K562 (cell line): ENCODE results near the gene GABRP. TPM values are rescaled to one million over a fixed set of nuclear protein-coding genes. Genes with fewer than 3 reads are reported as not detected.

Experiments
- ATAC-seq: fragments of 200-7000 bp; cut with Tn5 transposase; 3 replicates; pipeline ENCODE4 v1.9.1; 2020; ENCODE audit warnings: moderate library complexity
- BruUV-seq: library from RNA; stranded (reverse); fragments of 400-500 nt; replicated peaks from 2 replicates; lab custom pipeline; 2021; lab: Mats Ljungman, UMichigan
- CTCF ChIA-PET: fragments of 300-600 bp; formaldehyde crosslinking; extraction: SDS; loops from one replicate; lab custom pipeline; 2021; ENCODE audit warnings: low intra/inter-chr PET ratio; lab: Yijun Ruan, JAX
- POLR2A ChIA-PET: fragments of 300-600, 350-650 bp; sonication (Branson Sonifier 250); formaldehyde crosslinking; extraction: SDS; loops from one replicate; lab custom pipeline; 2021; ENCODE audit warnings: antibody characterized with exemption, inconsistent platforms; lab: Yijun Ruan, JAX
- DNase-seq, 4 experiments: peaks; one replicate each; pipeline versions ENCODE4 v3.0.0 to v3.0.0-alpha.2; 2011 to 2018; ENCODE audit warnings: low spot score in 3 of 4, mixed read lengths in 3 of 4; ENCODE audit errors: extremely low read depth in 1 of 4
- FAIRE-seq: peaks from 2 replicates; lab custom pipeline; 2011; peaks lifted over from hg19 to GRCh38; lab: Jason Lieb, UNC
- H2AFZ ChIP-seq: 2 replicates; pipeline ENCODE4 v1.6.0; 2011; ENCODE audit warnings: low read depth, low read length, control low read depth, inconsistent platforms
- H3K27ac ChIP-seq: fragments of 200-600 bp; 3 replicates; pipeline ENCODE4 v1.8.0; 2011; ENCODE audit warnings: low read depth, mild to moderate bottlenecking, control low read depth, inconsistent platforms, low read length, moderate library complexity, mixed read lengths; ENCODE audit errors: extremely low read depth
- H3K27me3 ChIP-seq, 2 experiments: fragments of 300-600 bp in 1 of 2; 2 replicates in 1 of 2; 3 replicates in 1 of 2; pipeline versions ENCODE4 v1.6.0 to v1.8.0; 2011; ENCODE audit warnings: inconsistent platforms in 2 of 2, low read length in 2 of 2, mild to moderate bottlenecking in 1 of 2, mixed read lengths in 1 of 2, moderate library complexity in 1 of 2; ENCODE audit not compliant: control insufficient read depth in 2 of 2, insufficient read depth in 2 of 2
- H3K36me3 ChIP-seq: fragments of 300-600 bp; 3 replicates; pipeline ENCODE4 v1.8.0; 2011; ENCODE audit warnings: mild to moderate bottlenecking, low read length, inconsistent platforms; ENCODE audit not compliant: control insufficient read depth, insufficient read depth
- H3K4me1 ChIP-seq, 2 experiments: fragments of 200-600 bp in 1 of 2; replicated peaks in 1 of 2; 2 replicates in 1 of 2; 3 replicates in 1 of 2; pipeline versions ENCODE4 v1.5.1 to v1.8.0; 2011; ENCODE audit warnings: inconsistent platforms in 2 of 2, low read length in 2 of 2, mild to moderate bottlenecking in 1 of 2, mixed read lengths in 1 of 2, moderate library complexity in 1 of 2; ENCODE audit not compliant: control insufficient read depth in 2 of 2, insufficient read depth in 2 of 2
- H3K4me2 ChIP-seq: 2 replicates; pipeline ENCODE4 v1.6.1; 2011; ENCODE audit warnings: low read length, control low read depth, inconsistent platforms, mixed read lengths; ENCODE audit not compliant: insufficient read depth
- H3K4me3 ChIP-seq: fragments of 200-600 bp; sonication (generic), shearing (Covaris generic); 2 replicates; pipeline ENCODE4 v1.5.1; 2016; ENCODE audit warnings: control low read depth, inconsistent platforms
- H3K79me2 ChIP-seq: fragments of 200-600 bp; 3 replicates; pipeline ENCODE4 v1.8.0; 2011; ENCODE audit warnings: low read length, inconsistent platforms; ENCODE audit not compliant: control insufficient read depth, insufficient read depth
- H3K9ac ChIP-seq, 2 experiments: 2 replicates each; pipeline versions ENCODE4 v1.6.0 to v1.6.1; 2011; ENCODE audit warnings: low read depth in 2 of 2, low read length in 2 of 2, control low read depth in 1 of 2, inconsistent platforms in 1 of 2, mild to moderate bottlenecking in 1 of 2, mixed read lengths in 1 of 2; ENCODE audit not compliant: insufficient read depth in 1 of 2
- H3K9me1 ChIP-seq: one replicate; pipeline ENCODE4 v1.6.0; 2011; ENCODE audit warnings: inconsistent platforms, mild to moderate bottlenecking, low read length, moderate library complexity; ENCODE audit not compliant: control insufficient read depth, insufficient read depth
- H3K9me3 ChIP-seq: replicated peaks from 2 replicates; pipeline ENCODE4 v1.5.1; 2011; ENCODE audit warnings: low read depth, low read length, inconsistent platforms; ENCODE audit not compliant: control insufficient read depth, insufficient read depth
- H4K20me1 ChIP-seq: replicated peaks from 2 replicates; pipeline ENCODE4 v1.6.1; 2011; ENCODE audit warnings: low read length, inconsistent platforms, mixed read lengths; ENCODE audit not compliant: control insufficient read depth, insufficient read depth
- FOSL1 ChIP-seq: fragments of 200-800 bp; sonication (Bioruptor generic); conservative IDR thresholded peaks from 2 replicates; pipeline ENCODE4 v1.6.1; 2016; ENCODE audit warnings: missing genetic modification characterization, missing compliant biosample characterization
- KHSRP ChIP-seq: fragments of 450-650 bp; IDR thresholded peaks from 2 replicates; pipeline ENCODE4 v1.6.1; 2017
- NEUROD1 ChIP-seq: fragments of 150-350 bp; IDR thresholded peaks from 2 replicates; pipeline ENCODE4 v1.6.1; 2014; ENCODE audit warnings: borderline replicate concordance, low read length, low read depth; ENCODE audit not compliant: partially characterized antibody
- NFYB ChIP-seq: IDR thresholded peaks from 2 replicates; pipeline ENCODE4 v1.6.1; 2011; ENCODE audit warnings: mild to moderate bottlenecking, moderate library complexity; ENCODE audit not compliant: insufficient read length; ENCODE audit errors: extremely low read depth
- PURB ChIP-seq: sonication (generic); formaldehyde crosslinking; IDR thresholded peaks from 2 replicates; pipeline ENCODE4 v1.9.0; 2021; ENCODE audit warnings: low read depth, mild to moderate bottlenecking, missing genetic modification reagents
- SMARCA4 ChIP-seq: fragments of 450-650 bp; IDR thresholded peaks from 2 replicates; pipeline ENCODE4 v1.6.1; 2016
- ZBTB9 ChIP-seq: fragments of 450-650 bp; formaldehyde crosslinking; IDR thresholded peaks from 2 replicates; pipeline ENCODE4 v1.4.0; 2020; ENCODE audit warnings: mild to moderate bottlenecking, moderate library complexity
- ZFP91 ChIP-seq: sonication (generic); formaldehyde crosslinking; IDR thresholded peaks from 2 replicates; pipeline ENCODE4 v1.8.0; 2022; ENCODE audit warnings: mild to moderate bottlenecking, missing genetic modification reagents
- ZNF57 ChIP-seq: fragments of 450-650 bp; formaldehyde crosslinking; IDR thresholded peaks from 2 replicates; pipeline ENCODE4 v1.4.0; 2020; ENCODE audit warnings: mild to moderate bottlenecking, moderate library complexity
- WGBS: fragments of 100-300 bp; shearing (Covaris generic); methylation state at CpG from one replicate; pipeline ENCODE4 v1.1.6; 2016; ENCODE audit warnings: low coverage, mixed read lengths; ENCODE audit not compliant: insufficient coverage; ENCODE audit errors: missing lambda C conversion rate; 5-methylcytosine and 5-hydroxymethylcytosine counted together
- in situ Hi-C: fragments of 300-500 bp; cut with MboI; formaldehyde crosslinking; loops from 4 replicates; pipeline ENCODE4 v1.15.0; 2018; ENCODE audit warnings: inconsistent platforms, mixed read lengths
- intact Hi-C: fragments of 100-400 bp; cut with micrococcal nuclease; formaldehyde crosslinking; loops from 2 replicates; pipeline ENCODE4 v1.14.2; 2022
- polyA plus RNA-seq, 8 experiments: library from polyadenylated mRNA; depleted of rRNA in 4 of 8; stranded (reverse) in 5 of 8; unstranded in 3 of 8; fragments of >200 nt; fragmentation: Nextera tagmentation in 2 of 8; fragmentation: Illumina TruSeq in 1 of 8; extraction: Ambion mirVana in 2 of 8; extraction: Trizol in 1 of 8; gene quantifications; 2 replicates each; pipeline versions ENCODE4 v1.2.1 to v1.2.3, GENCODE V29; 2011 to 2014; ENCODE audit warnings: inconsistent platforms in 1 of 8, missing spikeins in 1 of 8
- total RNA-seq, 7 experiments: library from RNA; depleted of rRNA in 6 of 7; stranded (reverse); fragments of >200 nt in 6 of 7; fragmentation: Illumina TruSeq in 2 of 7; extraction: Trizol in 2 of 7; gene quantifications; 2 replicates each; pipeline versions ENCODE4 v1.2.1 to v1.2.3, GENCODE V29; 2011 to 2021; ENCODE audit warnings: low replicate concordance in 1 of 7
- TF ChIP-seq, protein P1 (sequence below): fragments of 450-650 bp; IDR thresholded peaks from 2 replicates; pipeline ENCODE4 v1.6.1; 2017; ENCODE audit warnings: mild to moderate bottlenecking, moderate library complexity
- TF ChIP-seq, protein P2 (sequence below): fragments of 250-450 bp; sonication (Bioruptor Pico); IDR thresholded peaks from 2 replicates; pipeline ENCODE4 v1.9.0; 2021; ENCODE audit warnings: mild to moderate bottlenecking

Gene GABRP
- total and polyA plus RNA-seq, 9 of the 15 experiments (the other 6 are each of a cell fraction or from before 2014, with no cell fraction given), result not detected

GRCh38 chr5:170785416-170785815 lies 1.9 kb downstream of the GABRP start (continued):
- TF ChIP-seq FOSL1 (tag) (no peak), NEUROD1 (no peak), KHSRP (no peak), NFYB (no peak), SMARCA4 (no peak), ZBTB9 (CRISPR knock-in tag) (no peak), PURB (no peak)
- TF ChIP-seq, protein P1, sequence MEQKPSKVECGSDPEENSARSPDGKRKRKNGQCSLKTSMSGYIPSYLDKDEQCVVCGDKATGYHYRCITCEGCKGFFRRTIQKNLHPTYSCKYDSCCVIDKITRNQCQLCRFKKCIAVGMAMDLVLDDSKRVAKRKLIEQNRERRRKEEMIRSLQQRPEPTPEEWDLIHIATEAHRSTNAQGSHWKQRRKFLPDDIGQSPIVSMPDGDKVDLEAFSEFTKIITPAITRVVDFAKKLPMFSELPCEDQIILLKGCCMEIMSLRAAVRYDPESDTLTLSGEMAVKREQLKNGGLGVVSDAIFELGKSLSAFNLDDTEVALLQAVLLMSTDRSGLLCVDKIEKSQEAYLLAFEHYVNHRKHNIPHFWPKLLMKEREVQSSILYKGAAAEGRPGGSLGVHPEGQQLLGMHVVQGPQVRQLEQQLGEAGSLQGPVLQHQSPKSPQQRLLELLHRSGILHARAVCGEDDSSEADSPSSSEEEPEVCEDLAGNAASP, result no peak
- TF ChIP-seq, all 486 proteins: peak for 0

DNA sequence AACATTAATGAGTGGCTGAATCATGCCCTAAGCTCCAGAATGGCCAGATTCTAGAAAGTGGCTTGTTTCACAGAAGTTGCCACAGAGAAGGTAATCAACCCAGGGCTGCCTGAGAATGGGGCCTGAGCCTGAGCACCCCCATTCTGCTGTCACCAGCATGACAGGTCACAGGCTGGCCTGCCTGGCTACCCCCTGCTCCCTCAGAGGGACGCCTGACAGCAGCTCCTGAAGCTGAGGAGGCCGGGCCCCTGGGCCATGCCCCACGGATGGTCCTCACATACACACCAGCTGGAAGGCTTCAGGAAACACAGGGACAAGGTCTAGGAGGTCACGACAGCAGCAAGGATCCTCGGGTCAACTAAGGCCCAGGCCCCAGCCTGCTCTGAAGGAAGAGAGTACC lies 3.7 kb downstream of the GABRP start:
- Histone ChIP-seq H3K4me3 (no peak overlapping the region), H3K4me1 (no peaks in the 10 kb centered on the region), H2AFZ (no peak overlapping the region), H3K9ac (no peak overlapping the region), H3K9me3 (no peaks in the 10 kb centered on the region), H3K4me2 (no peak overlapping the region), H3K27ac (no peak overlapping the region), H4K20me1 (peaks cover 4% of the 10 kb centered on the region; the same call in 1 of the 2 replicates), H3K27me3 (no peaks in the 10 kb centered on the region), H3K79me2 (no peaks in the 10 kb centered on the region), H3K36me3 (no peaks in the 10 kb centered on the region), H3K9me1 (peaks cover 3% of the 10 kb centered on the region)
- in situ Hi-C loops, result no loop called here
- 0% methylated on average over 5 of the region's 5 CpGs for WGBS
- DNase-seq (no peak), FAIRE-seq (no peak), ATAC-seq (no peak)
- POLR2A ChIA-PET, result interaction anchor here (1.0 kb wide), 1 partner anchor 9 kb away, joined by 5 read pairs; no protein-coding TSS in a partner anchor
- intact Hi-C loops, result no loop called here
- no peak for TF ChIP-seq ZNF57
- no peak for TF ChIP-seq ZFP91 (CRISPR knock-in tag)
- TF ChIP-seq, protein P2, sequence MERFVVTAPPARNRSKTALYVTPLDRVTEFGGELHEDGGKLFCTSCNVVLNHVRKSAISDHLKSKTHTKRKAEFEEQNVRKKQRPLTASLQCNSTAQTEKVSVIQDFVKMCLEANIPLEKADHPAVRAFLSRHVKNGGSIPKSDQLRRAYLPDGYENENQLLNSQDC (CRISPR knock-in tag), result no peak
- BruUV-seq, result no TSS peak
- CTCF ChIA-PET, result no interaction called here
